Dermis blood vessel endothelial cell (primary cell): ENCODE data around the gene SLC22A31. TPM values are rescaled to one million over a fixed set of nuclear protein-coding genes. Genes with fewer than 3 reads are reported as not detected.

Experiments
- DNase-seq: peaks from one replicate; pipeline ENCODE4 v3.0.0; 2010
- total RNA-seq: library from RNA; depleted of rRNA; stranded (reverse); fragments of >200 nt; gene quantifications from 2 replicates; pipeline ENCODE4 v1.2.3, GENCODE V29; 2014

SLC22A31 gene
- total RNA-seq, 1 donor from 2014 or later = not detected

- no peak for DNase-seq
These were observed 53.1 kb downstream of the SLC22A31 start for GRCh38 chr16:89147085-89147817.

GRCh38 chr16:89146211-89147005 lies 53.9 kb downstream of the SLC22A31 start:
- no peak for DNase-seq

Other genes with a start within 250 kb of the SLC22A31 start
- 0.14 TPM in 1 of 2 replicates, not detected in the other for gene CBFA2T3, start 223.3 kb downstream of the SLC22A31 start, total RNA-seq
- 27.2 and 33.6 TPM in 2 replicates for gene ACSF3, start 106.7 kb downstream of the SLC22A31 start, total RNA-seq
- gene CDH15, start 28.8 kb downstream of the SLC22A31 start, total RNA-seq = 0.05 TPM in 1 of 2 replicates, not detected in the other
- 21.5 and 59.9 TPM in 2 replicates for gene ZNF778, start 17.2 kb upstream of the SLC22A31 start, total RNA-seq